Common myeloid progenitor, CD34-positive (primary cell): ENCODE measurements around the gene CD300A.

Experiments used
- CTCF ChIA-PET: fragments of 350-600 bp; sonication (Branson Sonifier 250); formaldehyde crosslinking; loops from one replicate; lab custom pipeline; 2021; ENCODE audit warnings: antibody characterized with exemption; lab: Charles Lee
- POLR2A ChIA-PET: fragments of 350-600 bp; sonication (Branson Sonifier 250); formaldehyde crosslinking; loops from one replicate; lab custom pipeline; 2021; ENCODE audit warnings: antibody characterized with exemption; lab: Charles Lee
- DNase-seq, 3 donors: peaks; one replicate each; pipeline versions ENCODE4 v3.0.0 to v3.0.0-alpha.2; 2013
- H3K27ac ChIP-seq, 2 experiments: 1 replicate in 1 of 2; 2 replicates in 1 of 2; pipeline ENCODE4 v1.7.0; 2013; ENCODE audit warnings: inconsistent platforms in 2 of 2, low read length in 2 of 2, mild to moderate bottlenecking in 2 of 2, low read depth in 1 of 2, moderate library complexity in 1 of 2; ENCODE audit not compliant: severe bottlenecking in 2 of 2, insufficient read depth in 1 of 2, poor library complexity in 1 of 2
- H3K27me3 ChIP-seq, 5 experiments: replicated peaks in 2 of 5; 1 replicate in 3 of 5; 2 replicates in 2 of 5; pipeline versions ENCODE4 v1.6.1 to v1.7.0; 2013; ENCODE audit warnings: low read length in 4 of 5, mild to moderate bottlenecking in 2 of 5, moderate library complexity in 2 of 5, inconsistent platforms in 1 of 5; ENCODE audit not compliant: insufficient read depth in 5 of 5, control insufficient read depth in 4 of 5
- H3K36me3 ChIP-seq, 4 experiments: 1 replicate in 2 of 4; 2 replicates in 2 of 4; pipeline versions ENCODE4 v1.6.1 to v1.7.0; 2013; ENCODE audit warnings: low read length in 3 of 4, control low read depth in 1 of 4, mild to moderate bottlenecking in 1 of 4; ENCODE audit not compliant: control insufficient read depth in 4 of 4, insufficient read depth in 4 of 4
- H3K4me1 ChIP-seq, 4 experiments: 1 replicate in 3 of 4; 2 replicates in 1 of 4; pipeline versions ENCODE4 v1.6.1 to v1.7.1; 2013; ENCODE audit warnings: low read length in 3 of 4, mild to moderate bottlenecking in 3 of 4, control low read depth in 1 of 4, inconsistent platforms in 1 of 4, moderate library complexity in 1 of 4; ENCODE audit not compliant: control insufficient read depth in 4 of 4, insufficient read depth in 4 of 4; ENCODE audit errors: control extremely low read depth in 1 of 4
- H3K4me3 ChIP-seq, 7 experiments: 1 replicate in 4 of 7; 2 replicates in 3 of 7; pipeline versions ENCODE4 v1.5.1 to v1.7.0; 2013; ENCODE audit warnings: mild to moderate bottlenecking in 7 of 7, low read length in 6 of 7, moderate library complexity in 6 of 7, inconsistent platforms in 2 of 7, low read depth in 2 of 7, control low read depth in 1 of 7; ENCODE audit not compliant: insufficient read depth in 4 of 7, control insufficient read depth in 1 of 7; ENCODE audit errors: extremely low read depth in 1 of 7
- H3K9me3 ChIP-seq, 5 experiments: 1 replicate in 4 of 5; 2 replicates in 1 of 5; pipeline versions ENCODE4 v1.6.1 to v1.7.1; 2013; ENCODE audit warnings: low read length in 4 of 5, mild to moderate bottlenecking in 2 of 5, inconsistent platforms in 1 of 5, low read depth in 1 of 5, moderate library complexity in 1 of 5; ENCODE audit not compliant: control insufficient read depth in 4 of 5, insufficient read depth in 2 of 5; ENCODE audit errors: control extremely low read depth in 1 of 5
- WGBS: methylation state at CpG from one replicate; pipeline ENCODE4 v1.1.5; 2013; ENCODE audit not compliant: insufficient coverage; 5-methylcytosine and 5-hydroxymethylcytosine counted together

Gene CD300A

GRCh38 chr17:74526681-74527080 lies 60.2 kb downstream of the CD300A start:
- POLR2A ChIA-PET, result no interaction called here
- Histone ChIP-seq H3K4me3 (no peak overlapping the region), H3K4me1 (peaks cover under 1 to 31% (median 26%) of the 10 kb centered on the region in 4 experiments), H3K36me3 (no peaks in the 10 kb centered on the region), H3K9me3 (peaks cover 0 to 13% (median 3%) of the 10 kb centered on the region in 5 experiments), H3K27ac (no peak overlapping the region), H3K27me3 (no peaks in the 10 kb centered on the region)
- CTCF ChIA-PET, result interaction anchor here (1.0 to 2.5 kb wide), 6 partner anchors 16 to 164 kb away, joined by 3 to 14 read pairs (median 4); no protein-coding TSS in a partner anchor
- no peak for DNase-seq
- WGBS, result 91% methylated on average over 1 of the region's 3 CpGs

- H3K27me3 ChIP-seq, result no peaks in the 10 kb centered on the region
- ChIA-PET CTCF (interaction anchor here (1.0 to 2.5 kb wide), 5 partner anchors 16 to 164 kb away, joined by 3 to 14 read pairs (median 4); no protein-coding TSS in a partner anchor), POLR2A (no interaction called here)
- no peak overlapping the region for H3K4me3 ChIP-seq
- no peak for DNase-seq
- H3K9me3 ChIP-seq, result peaks cover 0 to 13% (median 3%) of the 10 kb centered on the region in 5 experiments
- no peak overlapping the region for H3K27ac ChIP-seq
- H3K36me3 ChIP-seq, result no peaks in the 10 kb centered on the region
- WGBS, result 93% methylated on average over 4 of the region's 5 CpGs
- peaks cover 3 to 31% (median 26%) of the 10 kb centered on the region in 4 experiments for H3K4me1 ChIP-seq
Observed at GRCh38 chr17:74527081-74527480, 60.6 kb downstream of the CD300A start.

DNA sequence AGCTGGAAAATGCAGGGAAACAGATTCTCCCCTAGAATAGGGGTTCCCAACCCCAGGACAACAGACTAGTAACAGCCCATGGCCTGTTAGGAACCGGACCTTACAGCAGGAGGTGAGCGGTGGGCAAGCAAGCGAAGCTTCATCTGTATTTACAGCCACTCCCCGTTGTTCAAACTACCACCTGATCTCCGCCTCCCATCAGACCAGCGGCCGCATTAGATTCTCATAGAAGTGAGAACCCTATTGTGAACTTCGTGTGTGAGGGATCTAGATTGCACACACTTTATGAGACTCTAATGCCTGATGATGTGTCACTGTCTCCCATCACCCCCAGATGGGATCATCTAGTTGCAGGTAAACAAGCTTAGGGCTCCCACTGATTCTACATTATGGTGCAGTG lies 61.3 kb downstream of the CD300A start:
- Histone ChIP-seq H3K4me1 (peaks cover 7 to 30% (median 27%) of the 10 kb centered on the region in 4 experiments), H3K9me3 (peaks cover 0 to 10% (median 3%) of the 10 kb centered on the region in 5 experiments), H3K4me3 (no peak overlapping the region), H3K27me3 (no peaks in the 10 kb centered on the region), H3K36me3 (no peaks in the 10 kb centered on the region), H3K27ac (no peak overlapping the region)
- WGBS, result 98% methylated on average over 8 of the region's 8 CpGs
- POLR2A ChIA-PET, result no interaction called here
- CTCF ChIA-PET, result interaction anchor here (0.7 to 2.1 kb wide), 2 partner anchors 14 to 31 kb away, joined by 3 to 5 read pairs; no protein-coding TSS in a partner anchor
- no peak for DNase-seq

- ChIA-PET CTCF (interaction anchor here (0.7 to 2.1 kb wide), 3 partner anchors 15 to 71 kb away, joined by 3 to 5 read pairs (median 5); no protein-coding TSS in a partner anchor), POLR2A (no interaction called here)
- Histone ChIP-seq H3K27me3 (no peaks in the 10 kb centered on the region), H3K27ac (no peak overlapping the region), H3K4me3 (no peak overlapping the region), H3K36me3 (no peaks in the 10 kb centered on the region), H3K9me3 (peaks cover 0 to 3% (median 0%) of the 10 kb centered on the region in 5 experiments), H3K4me1 (peaks cover 10 to 37% (median 27%) of the 10 kb centered on the region in 4 experiments)
- peak in 2 of 3 donors; percentile 59 to 61 for DNase-seq
- WGBS, result 100% methylated on average over 4 of the region's 8 CpGs
Observed at GRCh38 chr17:74528491-74529199, 62.2 kb downstream of the CD300A start.

GRCh38 chr17:74529243-74529642 lies 62.8 kb downstream of the CD300A start:
- H3K4me3 ChIP-seq, result no peak overlapping the region
- H3K36me3 ChIP-seq, result no peaks in the 10 kb centered on the region
- peaks cover 0 to under 1% (median 0%) of the 10 kb centered on the region in 5 experiments for H3K9me3 ChIP-seq
- CTCF ChIA-PET, result interaction anchor here (1.6 to 2.1 kb wide), 3 partner anchors 8 to 72 kb away, joined by 5 to 13 read pairs (median 5); no protein-coding TSS in a partner anchor
- H3K27me3 ChIP-seq, result no peaks in the 10 kb centered on the region
- H3K27ac ChIP-seq, result no peak overlapping the region
- WGBS, result 100% methylated on average over 3 of the region's 5 CpGs
- no peak for DNase-seq
- POLR2A ChIA-PET, result no interaction called here
- H3K4me1 ChIP-seq, result peaks cover 10 to 37% (median 28%) of the 10 kb centered on the region in 4 experiments

GRCh38 chr17:74530831-74531150 lies 64.4 kb downstream of the CD300A start:
- peaks cover 10 to 34% (median 23%) of the 10 kb centered on the region in 4 experiments for H3K4me1 ChIP-seq
- WGBS, result 98% methylated on average over 5 of the region's 5 CpGs
- no peak overlapping the region for H3K27ac ChIP-seq
- ChIA-PET POLR2A (interaction anchor here (1.7 kb wide), 1 partner anchor 64 kb away, joined by 6 read pairs; the partner anchor contains the start of gene CD300A), CTCF (interaction anchor here (0.5 to 1.9 kb wide), 7 partner anchors 10 to 245 kb away, joined by 3 to 13 read pairs (median 3); no protein-coding TSS in a partner anchor)
- peaks cover 0 to 3% (median 0%) of the 10 kb centered on the region in 5 experiments for H3K9me3 ChIP-seq
- no peak for DNase-seq
- H3K27me3 ChIP-seq, result no peaks in the 10 kb centered on the region
- no peak overlapping the region for H3K4me3 ChIP-seq
- no peaks in the 10 kb centered on the region for H3K36me3 ChIP-seq
